GM18870 (cell line): ENCODE results near the gene RRP36.
A peak's percentile ranks its signal among the peaks of the same experiment; 100 is the strongest.

Source experiments
- ATAC-seq: cut with Tn5 transposase; IDR thresholded peaks from one replicate; pipeline ENCODE4 v1.9.1; 2021; ENCODE audit warnings: moderate library complexity; ENCODE audit not compliant: unreplicated experiment

Gene RRP36

DNA sequence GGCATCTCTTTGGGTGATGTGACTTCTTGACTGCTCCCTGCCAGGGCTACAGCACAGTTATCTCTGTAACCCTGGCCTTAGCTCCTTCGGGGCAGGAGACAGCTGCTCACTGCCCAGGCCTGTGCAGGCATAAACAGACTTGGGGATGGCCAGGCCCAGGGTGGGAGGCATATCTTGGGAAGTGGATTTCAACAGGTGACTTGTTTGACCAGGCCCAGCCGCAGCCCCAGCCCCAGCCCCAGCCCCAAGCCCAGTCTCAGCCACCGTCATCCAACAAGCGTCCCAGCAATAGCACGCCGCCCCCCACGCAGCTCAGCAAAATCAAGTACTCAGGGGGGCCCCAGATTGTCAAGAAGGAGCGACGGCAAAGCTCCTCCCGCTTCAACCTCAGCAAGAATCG is 15.2 kb upstream of the RRP36 start:
- ATAC-seq = no peak

DNA sequence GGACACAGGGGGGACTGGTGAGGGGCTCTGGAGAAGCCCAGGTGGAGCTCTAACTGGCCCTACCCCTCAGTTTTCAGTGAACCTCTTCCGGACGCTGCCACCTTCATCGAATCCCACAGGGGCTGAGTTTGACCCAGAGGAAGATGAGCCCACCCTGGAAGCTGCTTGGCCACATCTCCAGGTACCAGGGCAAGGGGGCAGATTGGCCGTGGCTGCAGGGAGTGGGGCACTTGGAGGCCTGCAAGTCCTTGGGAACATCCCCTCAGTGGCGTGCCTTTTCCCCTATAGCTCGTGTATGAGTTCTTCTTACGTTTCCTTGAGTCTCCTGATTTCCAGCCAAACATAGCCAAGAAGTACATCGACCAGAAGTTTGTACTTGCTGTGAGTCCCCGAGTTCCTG is 14.3 kb upstream of the RRP36 start:
- no peak for ATAC-seq

DNA sequence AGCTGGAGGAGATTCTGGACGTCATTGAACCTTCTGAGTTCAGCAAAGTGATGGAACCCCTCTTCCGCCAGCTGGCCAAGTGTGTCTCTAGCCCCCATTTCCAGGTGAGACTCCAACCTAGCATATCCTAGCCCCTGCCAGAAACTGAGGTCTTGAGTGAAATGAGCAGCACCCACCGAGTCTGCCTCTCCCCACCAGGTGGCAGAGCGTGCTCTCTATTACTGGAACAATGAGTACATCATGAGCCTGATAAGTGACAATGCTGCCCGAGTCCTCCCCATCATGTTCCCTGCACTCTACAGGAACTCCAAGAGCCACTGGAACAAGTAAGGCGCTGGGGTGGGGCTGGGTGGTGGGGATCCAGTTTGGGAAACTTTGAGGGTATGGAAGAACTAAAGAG is 12.3 kb upstream of the RRP36 start:
- no peak for ATAC-seq

DNA sequence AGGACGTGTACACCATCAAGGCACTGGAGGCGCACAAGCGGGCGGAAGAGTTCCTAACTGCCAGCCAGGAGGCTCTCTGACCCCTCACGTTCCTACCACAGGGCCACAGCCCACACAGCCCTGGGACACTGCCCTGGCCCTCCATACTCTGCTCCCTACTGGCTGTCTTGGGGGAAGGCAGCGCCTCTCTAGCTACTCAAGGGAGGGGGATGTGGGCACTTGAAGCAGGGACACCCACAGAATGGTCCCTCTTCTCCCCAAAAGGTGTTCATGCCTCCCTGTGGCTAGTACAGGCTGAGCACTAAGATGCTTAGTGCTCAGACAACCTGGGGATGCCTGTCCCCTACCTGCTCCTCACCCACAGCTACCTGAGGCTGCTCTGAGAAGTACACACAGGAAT is 10.2 kb upstream of the RRP36 start:
- ATAC-seq = no peak

DNA sequence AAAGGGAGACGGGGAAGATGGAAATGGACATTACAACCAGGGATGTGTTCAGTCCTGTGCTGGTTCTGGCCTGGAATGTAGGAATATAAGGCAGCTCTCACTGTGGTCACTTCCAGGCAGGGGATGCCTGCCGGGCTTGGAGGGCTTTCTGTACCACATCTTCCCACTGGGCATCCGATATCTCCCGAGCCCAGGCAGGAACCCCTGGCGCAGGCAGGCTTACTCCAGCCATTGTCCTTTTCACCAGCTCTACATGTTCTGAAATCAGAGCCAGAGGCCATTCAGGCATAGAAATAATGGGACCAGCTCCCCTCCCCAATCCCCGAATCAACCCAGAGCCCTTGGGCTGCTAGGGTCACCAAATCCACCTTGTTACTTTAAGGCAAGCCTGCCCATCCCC is 9.1 kb upstream of the RRP36 start:
- no peak for ATAC-seq

DNA sequence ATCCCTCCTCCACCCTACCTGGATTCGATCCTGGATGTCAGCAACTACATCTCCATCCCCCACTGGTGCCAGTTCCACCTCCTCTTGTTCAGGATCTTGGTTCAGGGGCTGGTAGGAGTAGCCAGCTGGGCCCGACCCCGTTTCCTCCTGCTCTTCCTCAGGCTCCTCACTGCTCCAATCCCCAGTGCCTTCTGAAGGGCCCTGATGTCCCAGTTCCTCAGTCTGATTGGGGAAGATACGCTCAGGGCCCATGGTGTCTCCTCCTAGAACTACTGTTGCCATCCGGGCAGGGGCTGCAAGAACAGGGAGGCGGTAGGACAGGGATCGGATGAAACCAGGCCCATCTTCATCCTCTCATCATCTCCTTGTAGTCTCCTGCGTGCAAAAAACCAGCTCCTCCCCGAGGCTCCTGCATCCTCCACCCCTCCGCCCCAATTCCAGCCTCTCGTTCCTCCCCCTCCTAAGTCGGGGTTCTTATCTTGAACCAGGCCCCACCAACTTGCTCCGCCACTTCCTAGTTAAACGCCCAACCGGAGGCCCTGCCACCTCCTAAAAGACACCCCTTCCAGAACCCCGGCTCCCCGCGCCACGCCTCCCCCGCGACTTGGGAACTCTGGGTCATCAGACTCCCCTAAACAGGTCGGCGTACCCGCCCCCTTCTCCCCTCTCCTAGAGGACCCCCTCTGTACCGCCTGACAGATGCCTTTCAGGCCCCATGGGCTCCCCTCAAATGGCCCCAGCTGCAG is 8.2 kb upstream of the RRP36 start:
- no peak for ATAC-seq

DNA sequence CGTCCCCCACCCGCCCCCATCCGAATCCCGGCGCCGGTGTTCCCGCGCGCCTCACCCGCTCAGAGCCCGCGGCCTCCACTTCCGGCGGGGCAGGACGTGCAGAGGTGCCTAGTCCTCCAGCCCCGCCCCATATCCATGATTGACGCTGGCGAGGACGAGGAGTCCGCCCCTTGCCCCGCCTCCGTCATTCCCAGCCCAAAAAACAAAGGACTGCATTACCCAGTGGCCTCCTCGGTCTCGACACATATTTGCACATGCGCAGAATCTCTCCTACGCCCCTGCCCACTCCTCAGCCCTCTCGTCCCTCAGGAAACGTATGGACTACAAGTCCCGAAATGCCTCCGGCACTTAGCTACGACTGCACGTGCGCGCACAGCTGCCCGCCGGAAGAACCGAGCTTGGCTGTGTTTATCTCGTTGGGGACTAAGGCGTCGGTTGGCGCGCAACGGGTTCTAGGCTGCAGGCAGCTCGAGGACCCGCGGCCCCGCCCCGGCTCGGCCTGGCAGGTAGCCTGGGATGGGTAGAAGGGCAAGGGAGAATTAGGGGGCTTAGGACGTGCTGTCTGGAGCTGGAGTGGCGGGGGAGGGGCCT is 7.5 kb upstream of the RRP36 start, which contains the start of the genes KLHDC3 and MEA1:
Gene KLHDC3 (plus strand): TSS at position 407 of the 591 bp plus-strand sequence. CDS start 2,944 bp downstream, outside the sequence.
Gene MEA1 (minus strand): TSS at position 104 of the 591 bp plus-strand sequence. CDS start 133 bp downstream, outside the sequence.
- ATAC-seq = peak; percentile 95

DNA sequence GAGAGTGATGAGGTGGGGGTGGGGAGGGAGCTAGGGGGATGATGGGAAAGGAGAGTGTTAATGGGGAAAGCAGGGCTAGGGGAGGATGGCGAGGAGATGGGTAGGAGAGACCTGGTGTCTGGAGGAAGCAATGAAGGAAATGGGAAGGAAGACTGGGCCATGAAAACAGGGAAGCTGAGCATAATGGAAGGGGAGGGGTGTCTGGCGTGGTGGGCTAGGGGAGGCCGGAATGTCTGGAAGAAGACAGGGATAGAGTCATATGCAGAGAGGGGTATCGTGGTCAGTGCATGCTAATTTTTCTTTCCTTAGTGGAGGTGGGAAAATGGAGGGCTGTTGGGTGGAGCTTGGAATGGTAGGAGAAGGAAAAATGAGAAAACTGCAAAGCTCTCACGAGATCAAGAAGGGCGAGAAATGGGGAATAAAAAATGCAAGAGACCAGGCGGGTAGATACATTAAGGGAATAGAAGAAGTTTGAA is 7.0 kb upstream of the RRP36 start:
- ATAC-seq = no peak

DNA sequence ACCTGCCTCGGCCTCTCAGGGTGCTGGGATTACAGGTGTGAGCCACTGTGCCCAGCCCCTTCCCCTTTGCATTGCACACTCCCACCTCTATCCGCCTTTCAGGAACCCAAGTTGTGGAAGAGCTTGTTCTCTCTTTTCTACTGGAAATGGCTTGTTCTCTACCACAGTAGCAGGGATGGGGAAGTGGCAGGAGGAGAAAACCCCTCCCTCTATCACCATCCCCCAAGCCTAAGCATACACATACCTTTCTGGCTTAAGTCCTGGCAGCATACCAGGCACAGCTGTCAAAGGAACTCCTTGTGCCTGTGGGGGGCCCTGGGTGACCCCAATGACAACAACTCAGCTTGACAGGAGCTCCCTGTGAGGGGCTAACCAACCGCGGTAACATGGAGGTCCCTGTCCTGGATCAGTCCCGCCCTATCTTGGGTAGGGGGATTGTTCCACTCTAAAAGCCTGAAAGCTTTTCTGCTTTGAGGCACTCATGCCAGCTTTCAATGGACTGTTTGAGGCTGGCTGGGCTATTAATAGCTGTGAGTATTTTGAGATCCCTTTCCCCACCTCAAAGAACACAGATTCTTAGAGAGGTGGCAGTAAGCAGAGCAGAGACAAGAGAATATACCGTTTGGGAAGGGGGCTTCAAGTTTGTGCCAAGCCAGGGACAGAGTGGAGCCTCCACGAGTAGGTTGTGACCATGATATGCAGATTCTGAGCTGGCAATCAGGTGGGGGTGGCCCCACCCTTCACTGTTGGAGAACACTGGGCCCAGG is 5.1 kb upstream of the RRP36 start:
- no peak for ATAC-seq

DNA sequence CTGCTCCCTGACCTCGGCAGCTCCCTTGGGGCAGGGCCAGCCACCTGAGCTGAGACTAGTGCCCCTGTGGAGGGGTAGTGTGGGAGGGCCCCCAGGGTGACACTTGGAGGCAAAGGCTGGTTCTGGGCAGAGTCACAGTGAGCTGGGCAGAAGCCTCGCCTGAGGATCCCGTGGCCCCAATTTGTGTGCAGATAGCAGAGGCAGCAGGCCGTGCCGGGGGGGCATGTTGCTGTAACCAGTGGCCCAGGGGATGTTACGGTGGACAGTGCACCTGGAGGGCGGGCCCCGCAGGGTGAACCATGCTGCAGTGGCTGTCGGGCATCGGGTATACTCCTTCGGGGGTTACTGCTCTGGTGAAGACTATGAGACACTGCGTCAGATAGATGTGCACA is 4.5 kb upstream of the RRP36 start:
- ATAC-seq = no peak

DNA sequence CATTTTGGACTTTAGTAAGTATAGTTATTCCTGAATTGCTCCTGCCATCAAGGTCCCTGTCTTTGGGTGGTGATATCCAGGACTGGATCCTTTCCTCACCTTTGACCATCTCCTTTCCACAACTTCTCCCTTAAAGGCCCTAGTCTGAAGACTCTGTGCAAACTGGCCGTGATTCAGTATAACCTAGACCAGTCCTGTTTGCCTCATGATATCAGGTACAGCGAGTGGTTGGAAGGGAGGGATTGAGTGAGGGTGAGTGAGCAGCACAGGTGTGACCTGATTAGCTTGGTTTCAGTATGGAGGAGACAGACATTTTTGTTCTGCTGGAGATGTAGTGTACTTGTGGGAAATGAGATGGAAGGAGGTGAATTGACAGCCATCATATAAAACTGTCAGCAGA is 2.3 kb upstream of the RRP36 start:
- no peak for ATAC-seq

DNA sequence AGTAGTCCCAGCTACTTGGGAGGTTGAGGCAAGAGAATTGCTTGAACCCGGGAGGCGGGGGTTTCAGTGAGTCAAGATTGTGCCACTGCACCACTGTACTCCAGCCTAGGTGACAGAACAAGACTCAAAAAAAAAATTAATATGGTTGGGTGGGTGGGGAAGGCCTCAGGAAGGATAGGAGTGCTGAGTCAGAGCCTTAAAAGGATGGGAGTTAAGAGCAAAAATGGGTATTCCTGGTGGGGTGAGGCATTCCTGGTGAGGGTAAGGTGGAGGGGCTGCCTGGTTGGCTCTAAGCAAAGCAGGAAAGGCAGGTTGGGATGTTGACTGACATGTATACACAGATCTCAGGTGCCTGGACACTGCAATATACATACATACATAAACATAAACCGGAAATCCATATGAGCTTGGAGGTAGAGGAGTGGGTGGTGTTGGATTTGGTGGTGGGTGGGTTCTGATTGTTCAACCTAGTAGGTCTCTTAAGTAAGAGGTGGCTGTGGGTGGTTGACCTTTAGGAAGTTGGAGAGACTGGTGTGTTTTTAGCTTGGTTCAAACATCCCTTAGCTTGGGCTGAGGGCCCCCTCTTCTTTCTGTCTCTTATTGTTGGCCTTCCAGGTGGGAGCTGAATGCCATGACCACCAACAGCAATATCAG is 1.2 kb upstream of the RRP36 start:
- no peak for ATAC-seq

DNA sequence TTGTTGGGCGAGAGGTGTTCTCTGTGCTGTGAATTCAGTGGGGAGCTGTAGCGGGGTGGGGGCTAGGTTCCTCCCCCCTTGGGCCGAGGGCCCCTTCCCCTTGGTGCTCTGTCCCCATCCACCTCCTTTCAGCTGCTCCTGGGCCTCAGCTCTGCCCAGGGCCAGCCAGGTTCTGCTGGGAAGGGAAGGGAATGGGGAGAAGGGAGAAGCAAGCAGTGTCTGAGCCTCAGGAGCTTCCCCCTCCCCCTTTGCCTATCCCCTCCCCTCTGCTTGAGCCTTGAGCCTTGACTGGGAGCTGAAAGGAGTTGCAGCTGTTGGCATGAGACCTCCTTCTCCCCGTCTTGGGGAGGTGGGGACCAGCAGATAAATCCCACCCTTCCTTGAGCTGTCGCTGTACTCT is 576 bp upstream of the RRP36 start:
- no peak for ATAC-seq

DNA sequence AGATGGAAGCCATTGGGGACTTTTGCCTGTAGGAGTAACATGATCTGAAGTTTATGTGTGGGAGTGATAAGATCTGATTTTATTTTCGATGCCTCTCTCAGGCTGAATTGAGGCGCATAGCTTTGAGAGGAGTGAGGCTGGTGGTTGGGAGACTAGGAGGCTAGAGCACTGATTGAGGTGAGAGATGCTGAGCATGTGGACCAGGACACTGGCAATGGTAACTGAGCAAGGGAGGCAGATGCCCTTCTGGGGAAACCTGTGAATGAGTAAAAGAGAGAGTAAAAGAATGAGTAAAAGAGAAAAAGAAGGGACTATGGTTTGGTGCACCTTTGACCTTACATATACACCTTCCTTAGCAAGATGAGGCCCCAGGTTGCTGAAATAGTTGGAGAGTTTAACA is 3.0 kb downstream of the RRP36 start:
- no peak for ATAC-seq

DNA sequence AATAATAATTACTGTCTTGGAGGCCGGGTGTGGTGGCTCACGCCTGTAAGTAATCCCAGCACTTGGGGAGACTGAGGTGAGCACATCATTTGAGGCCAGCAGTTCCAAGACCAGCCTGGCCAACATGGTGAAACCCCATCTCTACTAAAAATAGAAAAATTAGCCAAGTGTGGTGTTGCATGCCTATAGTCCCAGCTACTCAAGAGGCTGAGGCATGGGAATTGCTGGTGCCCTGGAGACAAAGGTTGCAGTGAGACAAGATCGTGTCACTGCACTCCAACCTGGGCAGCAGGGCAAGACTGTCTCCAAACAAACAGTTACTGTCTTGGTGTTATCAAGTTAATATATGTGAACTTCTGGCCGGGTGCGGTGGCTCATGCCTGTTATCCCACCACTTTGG is 4.9 kb downstream of the RRP36 start:
- no peak for ATAC-seq

DNA sequence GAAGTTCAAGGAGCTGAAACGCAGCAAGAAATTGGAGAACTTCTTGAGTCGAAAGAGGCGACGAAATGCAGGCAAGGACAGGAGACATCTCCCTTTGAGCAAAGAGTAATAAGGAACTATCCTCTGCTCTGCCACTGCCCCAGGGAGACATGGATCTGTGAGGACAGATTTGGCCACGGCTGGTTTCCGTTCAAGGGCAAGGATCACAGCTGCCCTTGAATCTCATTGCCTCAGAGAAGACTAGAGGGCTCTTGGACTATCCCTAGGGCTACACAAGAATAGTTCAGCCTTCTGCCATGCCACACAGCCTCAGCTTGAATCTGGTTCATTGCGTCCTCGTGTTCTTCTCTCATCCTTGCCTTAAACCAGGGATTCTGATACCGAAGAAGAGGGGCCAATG is 7.7 kb downstream of the RRP36 start:
- no peak for ATAC-seq

DNA sequence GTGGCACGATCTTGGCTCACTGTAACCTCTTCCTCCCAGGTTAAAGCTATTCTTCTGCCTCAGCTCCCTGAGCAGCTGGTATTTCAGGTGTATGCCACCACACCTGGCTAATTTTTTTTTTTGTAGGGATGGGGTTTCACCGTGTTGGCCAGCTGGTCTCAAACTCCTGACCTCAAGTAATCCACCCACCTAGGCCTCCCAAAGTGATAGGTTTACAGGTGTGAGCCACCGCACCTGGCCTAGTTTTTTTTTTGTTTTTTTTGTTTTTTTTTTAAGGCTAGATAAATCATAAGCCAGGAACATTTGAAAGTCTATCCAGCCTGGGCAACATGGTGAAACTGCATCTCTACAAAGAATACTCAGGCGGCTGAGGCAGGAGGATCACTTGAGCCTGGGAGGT is 10.9 kb downstream of the RRP36 start:
- ATAC-seq = no peak

DNA sequence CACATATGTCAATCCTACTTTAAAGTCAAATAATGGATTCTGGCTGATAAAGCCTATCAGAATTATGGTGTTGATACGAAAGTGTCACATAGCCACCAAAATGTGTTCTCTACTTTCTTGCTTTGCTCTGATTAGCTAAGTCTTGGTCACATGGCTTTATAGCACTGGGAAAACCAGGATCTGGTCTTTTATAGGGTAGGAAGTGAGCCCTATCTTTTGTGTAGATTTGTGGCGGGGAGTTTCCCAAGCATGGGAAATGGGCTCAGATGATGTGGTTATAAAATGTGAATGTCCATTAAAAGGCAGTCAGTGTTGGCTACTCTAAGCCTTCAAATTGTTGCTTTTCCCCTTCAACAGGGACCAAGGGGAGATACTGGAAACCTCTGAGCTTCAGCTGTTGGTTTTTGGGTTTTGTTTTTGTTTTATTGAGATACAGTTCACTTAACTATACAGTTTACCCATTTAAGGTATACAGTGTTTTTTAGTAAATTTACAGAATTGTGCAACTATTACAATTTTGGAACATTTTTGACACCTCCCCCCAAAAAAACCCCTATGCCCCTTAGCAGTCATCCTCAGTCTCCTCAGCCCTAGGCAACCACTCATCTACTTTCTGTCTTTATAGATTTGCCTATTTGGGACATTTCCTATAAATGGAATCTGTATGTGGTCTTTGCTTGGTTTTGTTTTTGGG is 12.2 kb downstream of the RRP36 start:
- no peak for ATAC-seq

DNA sequence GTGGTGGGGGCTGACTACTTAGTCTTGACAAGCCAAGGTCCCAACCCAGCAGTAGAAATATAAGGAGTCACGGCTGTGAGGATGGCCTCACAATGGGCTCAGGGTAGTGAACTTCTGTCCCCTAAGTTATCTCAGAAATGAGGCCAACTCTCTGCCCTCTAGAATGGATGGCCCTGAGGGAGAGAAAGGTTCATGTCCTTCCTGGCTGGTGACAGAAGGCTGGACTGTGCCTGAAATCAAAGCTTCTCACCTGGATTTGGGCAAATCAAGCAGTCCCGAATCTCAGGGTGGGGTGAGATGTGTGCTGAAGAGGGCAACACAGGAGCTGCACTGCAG is 12.7 kb downstream of the RRP36 start:
- no peak for ATAC-seq

DNA sequence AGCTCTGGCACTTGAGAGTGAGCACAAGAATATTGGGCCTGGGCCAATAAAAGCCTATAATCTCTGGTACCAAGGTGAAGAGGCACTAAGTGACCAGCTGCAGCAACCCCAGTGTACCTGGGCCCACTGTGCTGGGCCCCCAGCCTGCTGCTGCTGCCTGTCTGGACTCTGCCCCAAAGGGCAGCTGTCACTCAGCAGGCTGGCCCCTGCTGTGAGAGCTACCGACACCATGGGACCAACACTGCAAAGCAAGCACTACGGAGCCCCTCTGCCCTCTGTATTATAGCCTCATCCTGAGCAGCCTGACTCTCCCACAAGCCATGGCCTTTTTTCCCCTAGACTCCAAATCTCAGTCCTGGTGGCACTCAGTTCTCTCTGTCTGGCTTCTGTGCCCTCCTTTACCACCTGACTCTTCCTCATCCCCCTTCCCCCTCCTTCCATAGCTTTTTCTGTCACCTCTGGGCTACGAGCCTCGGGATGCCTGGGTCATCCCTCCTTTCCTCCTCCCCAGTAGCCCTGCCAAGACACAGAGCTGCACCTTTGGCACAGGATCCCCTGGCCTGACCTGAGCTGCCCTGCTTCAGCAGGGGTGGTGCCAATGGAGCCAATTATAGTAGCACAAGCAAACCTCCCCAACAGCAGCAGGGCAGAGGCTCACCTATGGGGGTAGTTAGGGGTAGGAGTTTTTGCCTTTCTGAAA is 14.2 kb downstream of the RRP36 start:
- no peak for ATAC-seq
